H9 (cell line): ENCODE measurements around the gene APBB2. TPM values are rescaled to one million over a fixed set of nuclear protein-coding genes. Genes with fewer than 3 reads are reported as not detected.

Source experiments
- DNase-seq: peaks from one replicate; pipeline ENCODE4 v3.0.0-alpha.2; 2017
- H2AFZ ChIP-seq: one replicate; pipeline ENCODE4 v1.6.1; 2013; ENCODE audit warnings: mild to moderate bottlenecking, low read length, control low read depth, moderate library complexity
- H2AK5ac ChIP-seq: 2 replicates; pipeline ENCODE4 v1.6.1; 2013; ENCODE audit warnings: low read length, control low read depth, mixed read lengths; ENCODE audit not compliant: insufficient read length
- H2BK120ac ChIP-seq: one replicate; pipeline ENCODE4 v1.6.1; 2013; ENCODE audit warnings: low read depth, mild to moderate bottlenecking, low read length, control low read depth, inconsistent platforms; ENCODE audit not compliant: poor library complexity, severe bottlenecking
- H2BK12ac ChIP-seq: 2 replicates; pipeline ENCODE4 v1.6.1; 2013; ENCODE audit warnings: low read length, control low read depth, mixed read lengths, low read depth; ENCODE audit not compliant: insufficient read length
- H2BK15ac ChIP-seq: 2 replicates; pipeline ENCODE4 v1.6.1; 2013; ENCODE audit warnings: low read depth, low read length, control low read depth
- H2BK20ac ChIP-seq: one replicate; pipeline ENCODE4 v1.6.1; 2013; ENCODE audit warnings: low read depth, mild to moderate bottlenecking, low read length, control low read depth, inconsistent platforms; ENCODE audit not compliant: poor library complexity, severe bottlenecking
- H2BK5ac ChIP-seq: 2 replicates; pipeline ENCODE4 v1.6.1; 2013; ENCODE audit warnings: low read length, control low read depth, mixed read lengths; ENCODE audit not compliant: insufficient read length
- H3K14ac ChIP-seq: 2 replicates; pipeline ENCODE4 v1.6.1; 2013; ENCODE audit warnings: low read length, control low read depth; ENCODE audit not compliant: insufficient read depth
- H3K18ac ChIP-seq: 2 replicates; pipeline ENCODE4 v1.6.1; 2013; ENCODE audit warnings: low read depth, mild to moderate bottlenecking, mixed read lengths, low read length, control low read depth; ENCODE audit not compliant: insufficient read length
- H3K23ac ChIP-seq: 2 replicates; pipeline ENCODE4 v1.6.1; 2013; ENCODE audit warnings: low read length, control low read depth, mixed read lengths, low read depth; ENCODE audit not compliant: insufficient read length
- H3K23me2 ChIP-seq: 2 replicates; pipeline ENCODE4 v1.6.1; 2013; ENCODE audit warnings: low read depth, mild to moderate bottlenecking, mixed read lengths, low read length, control low read depth; ENCODE audit not compliant: insufficient read length, poor library complexity, severe bottlenecking
- H3K27ac ChIP-seq: 2 replicates; pipeline ENCODE4 v1.5.1; 2013; ENCODE audit warnings: low read length, control low read depth, mixed read lengths, low read depth; ENCODE audit not compliant: insufficient read length
- H3K27me3 ChIP-seq: 2 replicates; pipeline ENCODE4 v1.6.1; 2013; ENCODE audit warnings: low read length, control low read depth, inconsistent platforms; ENCODE audit not compliant: insufficient read depth
- H3K4ac ChIP-seq: 2 replicates; pipeline ENCODE4 v1.6.1; 2013; ENCODE audit warnings: low read depth, mild to moderate bottlenecking, control low read depth, inconsistent platforms, low read length, moderate library complexity
- H3K4me1 ChIP-seq: 2 replicates; pipeline ENCODE4 v1.6.1; 2013; ENCODE audit warnings: low read length, control low read depth, inconsistent platforms; ENCODE audit not compliant: insufficient read depth
- H3K4me2 ChIP-seq: 2 replicates; pipeline ENCODE4 v1.6.1; 2013; ENCODE audit warnings: low read length, control low read depth, mixed read lengths; ENCODE audit not compliant: insufficient read length, insufficient read depth
- H3K56ac ChIP-seq: 2 replicates; pipeline ENCODE4 v1.6.1; 2013; ENCODE audit warnings: low read depth, mild to moderate bottlenecking, mixed read lengths, low read length, control low read depth; ENCODE audit not compliant: insufficient read length
- H3K79me1 ChIP-seq: 2 replicates; pipeline ENCODE4 v1.6.1; 2013; ENCODE audit warnings: low read depth, mild to moderate bottlenecking, moderate library complexity, low read length, control low read depth, inconsistent platforms; ENCODE audit not compliant: insufficient read depth, poor library complexity, severe bottlenecking
- H3K79me2 ChIP-seq: 2 replicates; pipeline ENCODE4 v1.6.1; 2013; ENCODE audit warnings: low read length, control low read depth, inconsistent platforms; ENCODE audit not compliant: insufficient read depth
- H3K9ac ChIP-seq: 2 replicates; pipeline ENCODE4 v1.6.1; 2013; ENCODE audit warnings: low read length, control low read depth, mixed read lengths; ENCODE audit not compliant: insufficient read length; ENCODE audit errors: extremely low read depth
- H3K9me3 ChIP-seq: one replicate; pipeline ENCODE4 v1.6.1; 2013; ENCODE audit warnings: low read depth, low read length, inconsistent platforms; ENCODE audit not compliant: control insufficient read depth
- H3T11ph ChIP-seq: one replicate; pipeline ENCODE4 v1.6.1; 2013; ENCODE audit warnings: mild to moderate bottlenecking, low read length, control low read depth, inconsistent platforms
- H4K20me1 ChIP-seq: one replicate; pipeline ENCODE4 v1.6.1; 2013; ENCODE audit not compliant: control insufficient read depth, insufficient read length, insufficient read depth
- H4K5ac ChIP-seq: 2 replicates; pipeline ENCODE4 v1.6.1; 2013; ENCODE audit warnings: low read depth, mild to moderate bottlenecking, mixed read lengths, low read length, control low read depth; ENCODE audit not compliant: insufficient read length
- H4K8ac ChIP-seq: replicated peaks from 2 replicates; pipeline ENCODE4 v1.6.1; 2013; ENCODE audit warnings: low read length, control low read depth, mixed read lengths, low read depth; ENCODE audit not compliant: insufficient read length
- H4K91ac ChIP-seq: 2 replicates; pipeline ENCODE4 v1.6.1; 2013; ENCODE audit warnings: low read depth, mild to moderate bottlenecking, moderate library complexity, mixed read lengths, low read length, control low read depth; ENCODE audit not compliant: insufficient read length
- H3K27ac Mint-ChIP-seq, 3 experiments: 2 replicates in 2 of 3; 3 replicates in 1 of 3; pipeline ENCODE4 v1.8.0; 2020 to 2021; ENCODE audit warnings: mixed read lengths in 3 of 3, mild to moderate bottlenecking in 1 of 3, moderate library complexity in 1 of 3
- H3K27me3 Mint-ChIP-seq: 2 replicates; pipeline ENCODE4 v1.8.0; 2021; ENCODE audit warnings: low read depth, mild to moderate bottlenecking, moderate library complexity, mixed read lengths
- H3K36me3 Mint-ChIP-seq, 3 experiments: 2 replicates in 2 of 3; 3 replicates in 1 of 3; pipeline ENCODE4 v1.8.0; 2020 to 2021; ENCODE audit warnings: low read depth in 3 of 3, mixed read lengths in 3 of 3; ENCODE audit not compliant: insufficient read depth in 1 of 3
- H3K4me1 Mint-ChIP-seq, 2 experiments: 2 replicates each; pipeline ENCODE4 v1.8.0; 2020; ENCODE audit warnings: mixed read lengths in 2 of 2
- H3K4me3 Mint-ChIP-seq, 2 experiments: 2 replicates in 1 of 2; 3 replicates in 1 of 2; pipeline ENCODE4 v1.8.0; 2020 to 2021; ENCODE audit warnings: mild to moderate bottlenecking in 2 of 2, mixed read lengths in 2 of 2, moderate library complexity in 1 of 2
- H3K9me3 Mint-ChIP-seq, 2 experiments: 2 replicates in 1 of 2; 3 replicates in 1 of 2; pipeline ENCODE4 v1.8.0; 2020; ENCODE audit warnings: mild to moderate bottlenecking in 2 of 2, mixed read lengths in 2 of 2, moderate library complexity in 1 of 2
- CTCF ChIP-seq: fragments of 200-600 bp; sonication (generic); conservative IDR thresholded peaks from 3 replicates; pipeline ENCODE4 v1.8.0; 2021; ENCODE audit warnings: antibody characterized with exemption, mild to moderate bottlenecking
- WGBS: extraction: QIAGEN DNeasy Blood & Tissue Kit; methylation state at CpG from one replicate; pipeline ENCODE4 v1.1.7; 2013; ENCODE audit warnings: missing lambda C conversion rate, low lambda C conversion rate, mixed read lengths; ENCODE audit not compliant: insufficient read length; ENCODE audit errors: extremely low coverage; 5-methylcytosine and 5-hydroxymethylcytosine counted together
- total RNA-seq: library from RNA; stranded (reverse); gene quantifications from 2 replicates; pipeline ENCODE4 v1.2.1, GENCODE V29; 2021

The APBB2 gene
- total RNA-seq, 1 experiment from 2014 or later: 39.6 TPM

- no peak overlapping the region for H3K14ac ChIP-seq
- no peaks in the 10 kb centered on the region for H4K20me1 ChIP-seq
- H2BK12ac ChIP-seq: no peak overlapping the region
- H3K4me2 ChIP-seq: no peak overlapping the region
- no peak overlapping the region for H3K18ac ChIP-seq
- Mint-ChIP-seq H3K27ac (no peak overlapping the region), H3K36me3 (peaks cover 4 to 6% (median 4%) of the 10 kb centered on the region in 3 experiments), H3K4me1 (peaks cover 11% of the 10 kb centered on the region in 2 experiments), H3K4me3 (no peak overlapping the region), H3K27me3 (no peaks in the 10 kb centered on the region), H3K9me3 (peaks cover 4% of the 10 kb centered on the region in 2 experiments; a peak in 3 of 5 replicates)
- no peak overlapping the region for H2BK15ac ChIP-seq
- H3K9me3 ChIP-seq: no peaks in the 10 kb centered on the region
- no peak overlapping the region for H3K4ac ChIP-seq
- no peaks in the 10 kb centered on the region for H3K79me2 ChIP-seq
- H3K4me1 ChIP-seq: peaks cover 5% of the 10 kb centered on the region; the same call in 1 of the 2 replicates
- TF ChIP-seq CTCF: no peak
- H3K79me1 ChIP-seq: no peaks in the 10 kb centered on the region
- H2BK120ac ChIP-seq: no peak overlapping the region
- H2BK20ac ChIP-seq: no peak overlapping the region
- H3K56ac ChIP-seq: no peak overlapping the region
- no peaks in the 10 kb centered on the region for H3K27me3 ChIP-seq
- no peak for DNase-seq
- H2BK5ac ChIP-seq: no peak overlapping the region
- H3T11ph ChIP-seq: no peak overlapping the region
- H2AFZ ChIP-seq: no peak overlapping the region
- H4K91ac ChIP-seq: no peak overlapping the region
- H3K23ac ChIP-seq: no peak overlapping the region
- no peak overlapping the region for H2AK5ac ChIP-seq
- WGBS: no CpG with 5 or more reads among the region's 3 CpGs
- no peak overlapping the region for H4K5ac ChIP-seq
- H3K27ac ChIP-seq: no peak overlapping the region
- H4K8ac ChIP-seq: no peak overlapping the region
- no peak overlapping the region for H3K9ac ChIP-seq
- H3K23me2 ChIP-seq: no peaks in the 10 kb centered on the region
Measured at GRCh38 chr4:41064953-41065352, 149.4 kb downstream of the APBB2 start.
